K562 (cell line): ENCODE results near the gene COBLL1. TPM values are rescaled to one million over a fixed set of nuclear protein-coding genes. Genes with fewer than 3 reads are reported as not detected.

ENCODE experiments used
- ATAC-seq: fragments of 200-7000 bp; cut with Tn5 transposase; 3 replicates; pipeline ENCODE4 v1.9.1; 2020; ENCODE audit warnings: moderate library complexity
- BruUV-seq: library from RNA; stranded (reverse); fragments of 400-500 nt; replicated peaks from 2 replicates; lab custom pipeline; 2021; lab: Mats Ljungman, UMichigan
- CTCF ChIA-PET: fragments of 300-600 bp; formaldehyde crosslinking; extraction: SDS; loops from one replicate; lab custom pipeline; 2021; ENCODE audit warnings: low intra/inter-chr PET ratio; lab: Yijun Ruan, JAX
- POLR2A ChIA-PET: fragments of 300-600, 350-650 bp; sonication (Branson Sonifier 250); formaldehyde crosslinking; extraction: SDS; loops from one replicate; lab custom pipeline; 2021; ENCODE audit warnings: antibody characterized with exemption, inconsistent platforms; lab: Yijun Ruan, JAX
- DNase-seq, 4 experiments: peaks; one replicate each; pipeline versions ENCODE4 v3.0.0 to v3.0.0-alpha.2; 2011 to 2018; ENCODE audit warnings: low spot score in 3 of 4, mixed read lengths in 3 of 4; ENCODE audit errors: extremely low read depth in 1 of 4
- FAIRE-seq: peaks from 2 replicates; lab custom pipeline; 2011; peaks lifted over from hg19 to GRCh38; lab: Jason Lieb, UNC
- H2AFZ ChIP-seq: 2 replicates; pipeline ENCODE4 v1.6.0; 2011; ENCODE audit warnings: low read depth, low read length, control low read depth, inconsistent platforms
- H3K27ac ChIP-seq: fragments of 200-600 bp; 3 replicates; pipeline ENCODE4 v1.8.0; 2011; ENCODE audit warnings: low read depth, mild to moderate bottlenecking, control low read depth, inconsistent platforms, low read length, moderate library complexity, mixed read lengths; ENCODE audit errors: extremely low read depth
- H3K27me3 ChIP-seq, 2 experiments: fragments of 300-600 bp in 1 of 2; 2 replicates in 1 of 2; 3 replicates in 1 of 2; pipeline versions ENCODE4 v1.6.0 to v1.8.0; 2011; ENCODE audit warnings: inconsistent platforms in 2 of 2, low read length in 2 of 2, mild to moderate bottlenecking in 1 of 2, mixed read lengths in 1 of 2, moderate library complexity in 1 of 2; ENCODE audit not compliant: control insufficient read depth in 2 of 2, insufficient read depth in 2 of 2
- H3K36me3 ChIP-seq: fragments of 300-600 bp; 3 replicates; pipeline ENCODE4 v1.8.0; 2011; ENCODE audit warnings: mild to moderate bottlenecking, low read length, inconsistent platforms; ENCODE audit not compliant: control insufficient read depth, insufficient read depth
- H3K4me1 ChIP-seq, 2 experiments: fragments of 200-600 bp in 1 of 2; replicated peaks in 1 of 2; 2 replicates in 1 of 2; 3 replicates in 1 of 2; pipeline versions ENCODE4 v1.5.1 to v1.8.0; 2011; ENCODE audit warnings: inconsistent platforms in 2 of 2, low read length in 2 of 2, mild to moderate bottlenecking in 1 of 2, mixed read lengths in 1 of 2, moderate library complexity in 1 of 2; ENCODE audit not compliant: control insufficient read depth in 2 of 2, insufficient read depth in 2 of 2
- H3K4me2 ChIP-seq: 2 replicates; pipeline ENCODE4 v1.6.1; 2011; ENCODE audit warnings: low read length, control low read depth, inconsistent platforms, mixed read lengths; ENCODE audit not compliant: insufficient read depth
- H3K4me3 ChIP-seq: fragments of 200-600 bp; sonication (generic), shearing (Covaris generic); 2 replicates; pipeline ENCODE4 v1.5.1; 2016; ENCODE audit warnings: control low read depth, inconsistent platforms
- H3K79me2 ChIP-seq: fragments of 200-600 bp; 3 replicates; pipeline ENCODE4 v1.8.0; 2011; ENCODE audit warnings: low read length, inconsistent platforms; ENCODE audit not compliant: control insufficient read depth, insufficient read depth
- H3K9ac ChIP-seq, 2 experiments: 2 replicates each; pipeline versions ENCODE4 v1.6.0 to v1.6.1; 2011; ENCODE audit warnings: low read depth in 2 of 2, low read length in 2 of 2, control low read depth in 1 of 2, inconsistent platforms in 1 of 2, mild to moderate bottlenecking in 1 of 2, mixed read lengths in 1 of 2; ENCODE audit not compliant: insufficient read depth in 1 of 2
- H3K9me1 ChIP-seq: one replicate; pipeline ENCODE4 v1.6.0; 2011; ENCODE audit warnings: inconsistent platforms, mild to moderate bottlenecking, low read length, moderate library complexity; ENCODE audit not compliant: control insufficient read depth, insufficient read depth
- H3K9me3 ChIP-seq: replicated peaks from 2 replicates; pipeline ENCODE4 v1.5.1; 2011; ENCODE audit warnings: low read depth, low read length, inconsistent platforms; ENCODE audit not compliant: control insufficient read depth, insufficient read depth
- H4K20me1 ChIP-seq: replicated peaks from 2 replicates; pipeline ENCODE4 v1.6.1; 2011; ENCODE audit warnings: low read length, inconsistent platforms, mixed read lengths; ENCODE audit not compliant: control insufficient read depth, insufficient read depth
- CEBPZ ChIP-seq: fragments of 150-350 bp; IDR thresholded peaks from 2 replicates; pipeline ENCODE4 v1.6.1; 2014; ENCODE audit warnings: low read depth, mild to moderate bottlenecking, low read length, borderline replicate concordance
- DIDO1 ChIP-seq: fragments of 450-650 bp; IDR thresholded peaks from 2 replicates; pipeline ENCODE4 v1.6.1; 2016; ENCODE audit warnings: low read depth, missing biosample characterization, missing genetic modification characterization
- GATA2 ChIP-seq: sonication (generic); formaldehyde crosslinking; IDR thresholded peaks from 2 replicates; pipeline ENCODE4 v1.4.0; 2020; ENCODE audit warnings: mild to moderate bottlenecking, missing genetic modification reagents
- KAT8 ChIP-seq: fragments of 450-650 bp; IDR thresholded peaks from 2 replicates; pipeline ENCODE4 v1.6.1; 2016; ENCODE audit warnings: low read depth, mild to moderate bottlenecking
- LCOR ChIP-seq: sonication (generic); formaldehyde crosslinking; IDR thresholded peaks from 2 replicates; pipeline ENCODE4 v1.8.0; 2022; ENCODE audit warnings: mild to moderate bottlenecking, missing genetic modification reagents
- TGIF2 ChIP-seq: sonication (generic); formaldehyde crosslinking; IDR thresholded peaks from 2 replicates; pipeline ENCODE4 v1.8.1; 2022; ENCODE audit warnings: mild to moderate bottlenecking, missing genetic modification reagents, moderate library complexity
- WGBS: fragments of 100-300 bp; shearing (Covaris generic); methylation state at CpG from one replicate; pipeline ENCODE4 v1.1.6; 2016; ENCODE audit warnings: low coverage, mixed read lengths; ENCODE audit not compliant: insufficient coverage; ENCODE audit errors: missing lambda C conversion rate; 5-methylcytosine and 5-hydroxymethylcytosine counted together
- in situ Hi-C: fragments of 300-500 bp; cut with MboI; formaldehyde crosslinking; loops from 4 replicates; pipeline ENCODE4 v1.15.0; 2018; ENCODE audit warnings: inconsistent platforms, mixed read lengths
- intact Hi-C: fragments of 100-400 bp; cut with micrococcal nuclease; formaldehyde crosslinking; loops from 2 replicates; pipeline ENCODE4 v1.14.2; 2022
- polyA plus RNA-seq, 8 experiments: library from polyadenylated mRNA; depleted of rRNA in 4 of 8; stranded (reverse) in 5 of 8; unstranded in 3 of 8; fragments of >200 nt; fragmentation: Nextera tagmentation in 2 of 8; fragmentation: Illumina TruSeq in 1 of 8; extraction: Ambion mirVana in 2 of 8; extraction: Trizol in 1 of 8; gene quantifications; 2 replicates each; pipeline versions ENCODE4 v1.2.1 to v1.2.3, GENCODE V29; 2011 to 2014; ENCODE audit warnings: inconsistent platforms in 1 of 8, missing spikeins in 1 of 8
- total RNA-seq, 7 experiments: library from RNA; depleted of rRNA in 6 of 7; stranded (reverse); fragments of >200 nt in 6 of 7; fragmentation: Illumina TruSeq in 2 of 7; extraction: Trizol in 2 of 7; gene quantifications; 2 replicates each; pipeline versions ENCODE4 v1.2.1 to v1.2.3, GENCODE V29; 2011 to 2021; ENCODE audit warnings: low replicate concordance in 1 of 7

The COBLL1 gene
- total and polyA plus RNA-seq, 9 of the 15 experiments (the other 6 are each of a cell fraction or from before 2014, with no cell fraction given): 0.07 to 1.6 (median 0.71) TPM

- WGBS: 0% methylated on average over 2 of the region's 2 CpGs
- DNase-seq: no peak
- in situ Hi-C loops: no loop called here
- ChIA-PET POLR2A (no interaction called here), CTCF (no interaction called here)
- no peak for ATAC-seq
- H3K9me3 ChIP-seq: no peaks in the 10 kb centered on the region
- no peaks in the 10 kb centered on the region for H3K4me1 ChIP-seq
- no TSS peak for BruUV-seq
- intact Hi-C loops: no loop called here
- FAIRE-seq: no peak
- no peaks in the 10 kb centered on the region for H3K9me1 ChIP-seq
- H3K4me2 ChIP-seq: no peak overlapping the region
- no peak overlapping the region for H3K4me3 ChIP-seq
- H3K27me3 ChIP-seq: no peaks in the 10 kb centered on the region
- H3K79me2 ChIP-seq: no peaks in the 10 kb centered on the region
- H3K27ac ChIP-seq: no peak overlapping the region
- H3K9ac ChIP-seq: no peak overlapping the region
- no peaks in the 10 kb centered on the region for H3K36me3 ChIP-seq
- H4K20me1 ChIP-seq: no peaks in the 10 kb centered on the region
- TF ChIP-seq DIDO1 (no peak), CEBPZ (no peak), GATA2 (CRISPR knock-in tag) (no peak), KAT8 (no peak), TGIF2 (CRISPR knock-in tag) (no peak), LCOR (CRISPR knock-in tag) (no peak)
- no peak overlapping the region for H2AFZ ChIP-seq
These were observed 81.4 kb downstream of the COBLL1 start for GRCh38 chr2:164760179-164760578.
